Measurements from ENCODE around the gene RFC5. TPM values are rescaled to one million over a fixed set of nuclear protein-coding genes. Genes with fewer than 3 reads are reported as not detected.
A peak's percentile ranks its signal among the peaks of the same experiment; 100 is the strongest.

RFC5 gene
- polyA plus RNA-seq, 3 donors: 6.6 to 8.0 (median 7.5) TPM

- Mint-ChIP-seq H3K27ac (peak overlapping the region in 3 of 7 donors; percentile 72 to 85 (median 85)), H3K9me3 (peaks cover 0 to 2% (median 0%) of the 10 kb centered on the region in 7 donors), H3K27me3 (ENCODE audit: low read depth in 3 of 3) (peaks cover 5 to 10% (median 6%) of the 10 kb centered on the region in 3 donors), H3K36me3 (peaks cover 0 to 10% of the 10 kb centered on the region in 2 donors), H3K4me1 (peaks cover 39% of the 10 kb centered on the region), H3K4me3 (peak overlapping the region; percentile 83 to 84)
- H4K20me1 ChIP-seq (ENCODE audit: insufficient read depth, low read length): peaks cover 8% of the 10 kb centered on the region
- peaks cover 37 to 41% of the 10 kb centered on the region in 2 donors for H3K4me1 ChIP-seq (ENCODE audit: control insufficient read depth in 1 of 2, insufficient read depth in 2 of 2, low read length in 2 of 2)
- H3K9me3 ChIP-seq (replicated peaks in 1 of 2; ENCODE audit: control insufficient read depth in 1 of 2, insufficient read depth in 1 of 2, low read length in 2 of 2): no peaks in the 10 kb centered on the region
- peak overlapping the region; percentile 93 for H3K4me2 ChIP-seq (replicated peaks; ENCODE audit: extremely low read depth, low read length, poor library complexity, severe bottlenecking)
- H3K4me3 ChIP-seq (replicated peaks in 1 of 3; ENCODE audit: low read depth in 2 of 3, low read length in 3 of 3): peak overlapping the region in 2 of 3 experiments; percentile 95 to 99
- 100% methylated on average over 2 of the region's 11 CpGs for WGBS (ENCODE audit: insufficient coverage)
- no peaks in the 10 kb centered on the region for H3K36me3 ChIP-seq (replicated peaks in 1 of 2; ENCODE audit: control insufficient read depth in 1 of 2, insufficient read depth in 2 of 2, low read length in 2 of 2)
- TF ChIP-seq CTCF (IDR thresholded peaks at IDR 0.05): no peak
- H3K27me3 ChIP-seq (ENCODE audit: control insufficient read depth in 2 of 2, insufficient read depth in 2 of 2, low read length in 2 of 2): no peaks in the 10 kb centered on the region
- H3K27ac ChIP-seq (ENCODE audit: low read depth in 1 of 2, low read length in 2 of 2): peak overlapping the region in 1 of 2 donors; percentile 84
- peak overlapping the region; percentile 94 for H2AFZ ChIP-seq (ENCODE audit: insufficient read depth, low read depth, low read length, poor library complexity, severe bottlenecking)
- DNase-seq: no peak
- peak overlapping the region; percentile 76 for H3K9ac ChIP-seq (ENCODE audit: insufficient read depth, low read length, poor library complexity, severe bottlenecking)
- intact Hi-C loops (cut with micrococcal nuclease): loop anchor here (5.0 to 10.0 kb wide), 2 partner anchors 42 to 315 kb away; partner anchors contain the start of genes RFC5 (in 2 of the 2), SUDS3 (in 2 of the 2) and TAOK3 (in 2 of the 2)
- peaks cover 53% of the 10 kb centered on the region for H3K79me2 ChIP-seq (ENCODE audit: insufficient read depth, low read length)
Measured at GRCh38 chr12:118059341-118060191, 43.1 kb downstream of the RFC5 start.

GRCh38 chr12:118060301-118061010 lies 44.0 kb downstream of the RFC5 start:
- Histone ChIP-seq H4K20me1 (ENCODE audit: insufficient read depth, low read length) (peaks cover 4% of the 10 kb centered on the region), H3K4me2 (replicated peaks; ENCODE audit: extremely low read depth, low read length, poor library complexity, severe bottlenecking) (peak overlapping the region; percentile 93), H3K36me3 (replicated peaks in 1 of 2; ENCODE audit: control insufficient read depth in 1 of 2, insufficient read depth in 2 of 2, low read length in 2 of 2) (no peaks in the 10 kb centered on the region), H3K79me2 (ENCODE audit: insufficient read depth, low read length) (peaks cover 49% of the 10 kb centered on the region), H3K9me3 (replicated peaks in 1 of 2; ENCODE audit: control insufficient read depth in 1 of 2, insufficient read depth in 1 of 2, low read length in 2 of 2) (no peaks in the 10 kb centered on the region), H3K4me3 (replicated peaks in 1 of 3; ENCODE audit: low read depth in 2 of 3, low read length in 3 of 3) (peak overlapping the region; percentile 95 to 99 (median 96)), H3K4me1 (ENCODE audit: control insufficient read depth in 1 of 2, insufficient read depth in 2 of 2, low read length in 2 of 2) (peaks cover 46 to 50% of the 10 kb centered on the region in 2 donors), H3K9ac (ENCODE audit: insufficient read depth, low read length, poor library complexity, severe bottlenecking) (peak overlapping the region; percentile 76), H2AFZ (ENCODE audit: insufficient read depth, low read depth, low read length, poor library complexity, severe bottlenecking) (peak overlapping the region; percentile 94), H3K27ac (ENCODE audit: low read depth in 1 of 2, low read length in 2 of 2) (peak overlapping the region; percentile 53 to 84), H3K27me3 (ENCODE audit: control insufficient read depth in 2 of 2, insufficient read depth in 2 of 2, low read length in 2 of 2) (no peaks in the 10 kb centered on the region)
- H3K4me1 Mint-ChIP-seq: peaks cover 47% of the 10 kb centered on the region
- peaks cover 0 to 10% of the 10 kb centered on the region in 2 donors for H3K36me3 Mint-ChIP-seq
- H3K27me3 Mint-ChIP-seq (ENCODE audit: low read depth in 3 of 3): peaks cover 5 to 10% (median 6%) of the 10 kb centered on the region in 3 donors
- H3K4me3 Mint-ChIP-seq: peak overlapping the region; percentile 83 to 84
- intact Hi-C loops (cut with micrococcal nuclease): loop anchor here (5.0 to 10.0 kb wide), 2 partner anchors 43 to 314 kb away; partner anchors contain the start of genes RFC5 (in 2 of the 2), SUDS3 (in 1 of the 2) and TAOK3 (in 1 of the 2)
- TF ChIP-seq CTCF (IDR thresholded peaks at IDR 0.05): no peak
- no peaks in the 10 kb centered on the region for H3K9me3 Mint-ChIP-seq
- DNase-seq: peak in 1 of 3 donors; percentile 27
- 0% methylated on average over 29 of the region's 46 CpGs for WGBS (ENCODE audit: insufficient coverage)
- H3K27ac Mint-ChIP-seq: peak overlapping the region in 6 of 7 donors; percentile 72 to 85 (median 79)

All from CD14-positive monocyte (primary cell).